CD14-positive monocyte (primary cell): ENCODE results near the gene CDV3. TPM values are rescaled to one million over a fixed set of nuclear protein-coding genes. Genes with fewer than 3 reads are reported as not detected.

Experiments used
- DNase-seq, 3 donors: peaks; one replicate each; pipeline ENCODE4 v3.0.0-alpha.2; 2011 to 2022
- H2AFZ ChIP-seq: 2 replicates; pipeline ENCODE4 v1.6.0; 2012; ENCODE audit warnings: mild to moderate bottlenecking, low read depth, low read length, inconsistent platforms; ENCODE audit not compliant: insufficient read depth, poor library complexity, severe bottlenecking
- H3K27ac ChIP-seq, 2 donors: 1 replicate in 1 of 2; 2 replicates in 1 of 2; pipeline ENCODE4 v1.5.1; 2012 to 2013; ENCODE audit warnings: low read length in 2 of 2, control low read depth in 1 of 2, inconsistent platforms in 1 of 2, low read depth in 1 of 2, mild to moderate bottlenecking in 1 of 2
- H3K27me3 ChIP-seq, 2 donors: one replicate each; pipeline versions ENCODE4 v1.6.0 to v1.6.1; 2011 to 2013; ENCODE audit warnings: low read length in 2 of 2; ENCODE audit not compliant: control insufficient read depth in 2 of 2, insufficient read depth in 2 of 2
- H3K36me3 ChIP-seq, 2 donors: replicated peaks in 1 of 2; 1 replicate in 1 of 2; 2 replicates in 1 of 2; pipeline versions ENCODE4 v1.5.1 to v1.6.1; 2012 to 2013; ENCODE audit warnings: low read length in 2 of 2, control low read depth in 1 of 2, inconsistent platforms in 1 of 2, mild to moderate bottlenecking in 1 of 2; ENCODE audit not compliant: insufficient read depth in 2 of 2, control insufficient read depth in 1 of 2
- H3K4me1 ChIP-seq, 2 donors: 1 replicate in 1 of 2; 2 replicates in 1 of 2; pipeline versions ENCODE4 v1.5.1 to v1.6.1; 2012 to 2013; ENCODE audit warnings: low read length in 2 of 2, control low read depth in 1 of 2, inconsistent platforms in 1 of 2, mild to moderate bottlenecking in 1 of 2, moderate library complexity in 1 of 2; ENCODE audit not compliant: insufficient read depth in 2 of 2, control insufficient read depth in 1 of 2
- H3K4me2 ChIP-seq: replicated peaks from 2 replicates; pipeline ENCODE3; 2012; ENCODE audit warnings: low read length, moderate library complexity, mild to moderate bottlenecking; ENCODE audit not compliant: poor library complexity, severe bottlenecking; ENCODE audit errors: extremely low read depth
- H3K4me3 ChIP-seq, 3 experiments: fragments of 200-600 bp in 1 of 3; sonication (generic) in 1 of 3; replicated peaks in 1 of 3; 1 replicate in 2 of 3; 2 replicates in 1 of 3; pipeline ENCODE4 v1.5.1; 2011 to 2013; ENCODE audit warnings: low read length in 3 of 3, mild to moderate bottlenecking in 3 of 3, control low read depth in 2 of 3, low read depth in 2 of 3, inconsistent platforms in 1 of 3, moderate library complexity in 1 of 3
- H3K79me2 ChIP-seq: 2 replicates; pipeline ENCODE4 v1.6.0; 2012; ENCODE audit warnings: mild to moderate bottlenecking, control low read depth, inconsistent platforms, low read length, moderate library complexity; ENCODE audit not compliant: insufficient read depth
- H3K9ac ChIP-seq: 2 replicates; pipeline ENCODE4 v1.6.0; 2017; ENCODE audit warnings: low read length, mild to moderate bottlenecking; ENCODE audit not compliant: insufficient read depth, poor library complexity, severe bottlenecking
- H3K9me3 ChIP-seq, 2 donors: replicated peaks in 1 of 2; 1 replicate in 1 of 2; 2 replicates in 1 of 2; pipeline versions ENCODE4 v1.5.1 to v1.6.1; 2012 to 2013; ENCODE audit warnings: low read length in 2 of 2, control low read depth in 1 of 2; ENCODE audit not compliant: control insufficient read depth in 1 of 2, insufficient read depth in 1 of 2
- H4K20me1 ChIP-seq: 2 replicates; pipeline ENCODE4 v1.6.0; 2012; ENCODE audit warnings: mild to moderate bottlenecking, low read length, control low read depth, moderate library complexity; ENCODE audit not compliant: insufficient read depth
- H3K27ac Mint-ChIP-seq, 7 donors: one replicate each; pipeline ENCODE4 v1.8.0; 2020; ENCODE audit warnings: mild to moderate bottlenecking in 7 of 7, mixed read lengths in 7 of 7, moderate library complexity in 6 of 7, inconsistent platforms in 2 of 7
- H3K27me3 Mint-ChIP-seq, 3 donors: one replicate each; pipeline ENCODE4 v1.8.0; 2021 to 2022; ENCODE audit warnings: low read depth in 3 of 3, mild to moderate bottlenecking in 3 of 3, mixed read lengths in 3 of 3, moderate library complexity in 3 of 3, inconsistent platforms in 1 of 3
- H3K36me3 Mint-ChIP-seq, 2 donors: one replicate each; pipeline ENCODE4 v1.8.0; 2020; ENCODE audit warnings: mixed read lengths in 2 of 2, inconsistent platforms in 1 of 2, mild to moderate bottlenecking in 1 of 2
- H3K4me1 Mint-ChIP-seq: one replicate; pipeline ENCODE4 v1.8.0; 2020; ENCODE audit warnings: mild to moderate bottlenecking, mixed read lengths
- H3K4me3 Mint-ChIP-seq, 2 donors: one replicate each; pipeline ENCODE4 v1.8.0; 2020; ENCODE audit warnings: mild to moderate bottlenecking in 2 of 2, mixed read lengths in 2 of 2, moderate library complexity in 1 of 2
- H3K9me3 Mint-ChIP-seq, 7 donors: one replicate each; pipeline ENCODE4 v1.8.0; 2020 to 2022; ENCODE audit warnings: mixed read lengths in 7 of 7, mild to moderate bottlenecking in 6 of 7, moderate library complexity in 6 of 7, inconsistent platforms in 2 of 7
- CTCF ChIP-seq: fragments of 200-600 bp; IDR thresholded peaks from one replicate; pipeline ENCODE4 v1.8.0; 2022; ENCODE audit warnings: antibody characterized with exemption, mild to moderate bottlenecking
- WGBS: methylation state at CpG from one replicate; pipeline ENCODE4 v1.1.5; 2013; ENCODE audit warnings: missing lambda C conversion rate; ENCODE audit not compliant: insufficient coverage; 5-methylcytosine and 5-hydroxymethylcytosine counted together
- intact Hi-C, 2 donors: fragments of 100-400 bp; cut with micrococcal nuclease; formaldehyde crosslinking; loops; one replicate each; pipeline versions ENCODE4 v1.15.0 to v1.15.1; 2023
- polyA plus RNA-seq, 3 donors: library from polyadenylated mRNA; depleted of rRNA in 1 of 3; unstranded in 2 of 3; stranded (reverse) in 1 of 3; fragments of 300-500 nt in 2 of 3; fragments of >200 nt in 1 of 3; fragmentation: Illumina TruSeq in 2 of 3; gene quantifications; 1 replicate in 2 of 3; 2 replicates in 1 of 3; pipeline ENCODE4 v1.2.3, GENCODE V29; 2012 to 2021

CDV3 gene
- polyA plus RNA-seq, 3 donors = 30.0 to 80.1 (median 30.3) TPM

DNA sequence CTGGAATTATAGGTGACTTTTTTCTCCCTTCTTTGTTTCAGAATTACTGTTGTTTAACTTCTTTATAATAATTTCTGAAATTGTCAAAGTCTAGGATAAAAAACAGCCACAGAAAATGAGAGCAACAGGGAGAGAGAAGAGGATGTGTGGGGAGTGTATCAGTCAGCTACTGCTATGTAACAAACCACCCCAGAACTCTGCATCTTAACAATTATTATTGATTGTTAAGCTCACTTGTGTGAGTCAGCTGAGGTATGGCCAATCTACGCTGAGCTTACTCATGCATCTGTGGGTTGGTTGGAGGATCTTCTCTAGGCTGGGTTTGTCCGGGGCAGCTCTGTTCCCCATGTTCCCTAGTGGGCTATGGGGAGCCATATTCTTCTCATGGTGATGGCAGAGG, 43.7 kb upstream of the CDV3 start:
- intact Hi-C loops = loop anchor here in 1 of 2 donors (5.0 kb wide), 1 partner anchor 37 kb away; no protein-coding TSS in a partner anchor
- H3K4me1 Mint-ChIP-seq = peaks cover 19% of the 10 kb centered on the region
- H3K4me3 Mint-ChIP-seq = no peak overlapping the region
- no peak for TF ChIP-seq CTCF
- peaks cover 3 to 10% (median 6%) of the 10 kb centered on the region in 7 donors for H3K9me3 Mint-ChIP-seq
- no CpG with 5 or more reads among the region's 2 CpGs for WGBS
- H3K4me3 ChIP-seq = no peak overlapping the region
- peaks cover 0 to 3% (median 0%) of the 10 kb centered on the region in 3 donors for H3K27me3 Mint-ChIP-seq
- H3K79me2 ChIP-seq = no peaks in the 10 kb centered on the region
- no peak overlapping the region for H2AFZ ChIP-seq
- H3K27me3 ChIP-seq = no peaks in the 10 kb centered on the region
- H3K36me3 Mint-ChIP-seq = no peaks in the 10 kb centered on the region
- DNase-seq = no peak
- H3K9ac ChIP-seq = no peak overlapping the region
- no peaks in the 10 kb centered on the region for H4K20me1 ChIP-seq
- H3K36me3 ChIP-seq = no peaks in the 10 kb centered on the region
- no peak overlapping the region for H3K4me2 ChIP-seq
- peaks cover 6 to 8% of the 10 kb centered on the region in 2 donors for H3K4me1 ChIP-seq
- peaks cover 0 to 3% of the 10 kb centered on the region in 2 donors for H3K9me3 ChIP-seq
- no peak overlapping the region for H3K27ac Mint-ChIP-seq
- no peak overlapping the region for H3K27ac ChIP-seq

- Histone ChIP-seq H3K27ac (no peak overlapping the region), H3K4me2 (no peak overlapping the region), H3K4me1 (peaks cover 12 to 15% of the 10 kb centered on the region in 2 donors), H4K20me1 (no peaks in the 10 kb centered on the region), H3K36me3 (no peaks in the 10 kb centered on the region), H2AFZ (no peak overlapping the region), H3K9me3 (peaks cover 0 to 3% of the 10 kb centered on the region in 2 donors), H3K4me3 (no peak overlapping the region), H3K9ac (no peak overlapping the region), H3K79me2 (no peaks in the 10 kb centered on the region), H3K27me3 (no peaks in the 10 kb centered on the region)
- intact Hi-C loops = loop anchor here in 1 of 2 donors (5.0 kb wide), 1 partner anchor 35 kb away; no protein-coding TSS in a partner anchor
- Mint-ChIP-seq H3K36me3 (no peaks in the 10 kb centered on the region), H3K9me3 (peaks cover 3 to 10% (median 6%) of the 10 kb centered on the region in 7 donors), H3K27ac (peak overlapping the region in 1 of 7 donors; percentile 57), H3K4me3 (no peak overlapping the region), H3K27me3 (peaks cover 0 to 3% (median 0%) of the 10 kb centered on the region in 3 donors), H3K4me1 (peaks cover 24% of the 10 kb centered on the region)
- WGBS = 50% methylated on average over 2 of the region's 5 CpGs
- TF ChIP-seq CTCF = no peak
- no peak for DNase-seq
Observed at GRCh38 chr3:133531981-133532380, 41.5 kb upstream of the CDV3 start.
